ENCODE results near the gene SANBR. TPM values are rescaled to one million over a fixed set of nuclear protein-coding genes. Genes with fewer than 3 reads are reported as not detected.
"Not testable (repeated sequence)": the region's sequence is repeated elsewhere in the genome, so short reads cannot be mapped to it uniquely, and the experiment has no call there.

SANBR gene
- 2.0 and 2.2 TPM in 2 replicates for total RNA-seq

DNA sequence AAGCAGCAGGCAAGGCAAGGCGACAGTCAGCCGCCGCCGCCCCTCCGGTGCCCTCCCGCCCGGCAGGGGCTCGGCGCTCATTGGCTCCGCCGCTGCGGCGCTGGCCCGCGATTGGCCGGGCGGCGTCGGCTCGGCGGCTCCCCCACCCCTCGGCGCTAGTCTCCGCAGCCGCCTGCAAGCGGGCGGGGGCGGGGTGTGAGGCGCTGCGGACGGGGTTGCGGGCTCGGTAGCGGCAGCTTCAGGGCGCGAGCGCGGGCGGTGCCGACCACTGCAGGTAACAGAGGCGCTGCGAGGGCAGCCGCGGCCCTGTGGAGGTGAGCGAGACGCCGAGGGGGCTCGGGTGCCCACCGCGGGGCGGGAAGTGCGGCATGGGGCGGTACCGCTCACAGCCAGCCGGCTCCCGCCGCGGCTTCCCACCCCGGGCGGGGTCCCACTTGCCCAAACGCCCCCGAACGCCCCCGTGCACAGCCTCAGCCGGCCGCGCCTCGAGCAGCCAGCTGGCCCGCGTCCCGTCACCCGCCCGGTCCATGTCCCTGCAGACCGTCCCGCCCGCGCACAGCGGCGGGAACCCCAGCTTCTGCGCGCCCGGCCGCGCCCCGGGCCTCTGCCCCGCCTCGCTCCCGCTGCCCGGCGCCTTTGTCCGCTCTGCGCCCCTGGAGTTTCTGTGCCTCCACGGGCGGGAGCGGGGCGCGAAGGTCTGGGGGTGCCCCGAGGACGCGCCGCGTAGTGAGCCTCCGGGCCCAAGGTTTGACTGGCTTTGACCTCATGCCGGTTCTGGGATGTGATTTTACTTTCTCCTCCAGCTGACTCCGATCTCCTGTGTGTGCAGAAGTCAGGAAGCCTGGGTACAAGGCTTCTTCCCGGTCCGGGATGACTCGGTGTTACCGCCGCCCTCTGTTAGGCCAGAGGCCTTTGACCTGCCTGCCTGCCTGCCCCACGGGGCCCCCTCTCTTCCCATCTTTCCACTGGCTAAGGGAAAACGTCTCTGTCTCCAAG, at the start of gene SANBR:
Gene SANBR, plus strand, starts transcription at position 158 of the 996 bp plus-strand sequence. CDS start 4,480 bp downstream, outside the sequence.
- Mint-ChIP-seq H3K27ac (peak within 1 kb of the TSS; percentile 87), H3K9me3 (no peaks in the 10 kb centered on the region), H3K27me3 (ENCODE audit: insufficient read depth) (peaks cover 5% of the 10 kb centered on the region), H3K36me3 (ENCODE audit: low read depth) (peaks cover 2% of the 10 kb centered on the region), H3K4me1 (ENCODE audit: low read depth) (peaks cover 16% of the 10 kb centered on the region), H3K4me3 (peak within 1 kb of the TSS; percentile 92)
- intact Hi-C loops (cut with micrococcal nuclease), result loop anchor here (1.0 to 5.0 kb wide), 9 partner anchors 49 to 1641 kb away; partner anchors contain the start of genes EHBP1, FAM161A, PAPOLG and PEX13
- DNase-seq (ENCODE audit: low spot score), result peak; percentile 85

- DNase-seq (ENCODE audit: low spot score), result no peak
- Mint-ChIP-seq H3K9me3 (no peaks in the 10 kb centered on the region), H3K27ac (no peak overlapping the region), H3K4me1 (ENCODE audit: low read depth) (peaks cover 37% of the 10 kb centered on the region), H3K27me3 (ENCODE audit: insufficient read depth) (no peaks in the 10 kb centered on the region), H3K4me3 (peak overlapping the region; percentile 97), H3K36me3 (ENCODE audit: low read depth) (peaks cover 4% of the 10 kb centered on the region)
- intact Hi-C loops (cut with micrococcal nuclease), result loop anchor here (1.0 to 5.0 kb wide), 6 partner anchors 117 to 1186 kb away; partner anchors contain the start of genes FAM161A, REL and XPO1
Observed at GRCh38 chr2:61015976-61016375, 49.7 kb upstream of the SANBR start.

- no peak for DNase-seq (ENCODE audit: low spot score)
Observed at GRCh38 chr2:61016392-61017002, 49.2 kb upstream of the SANBR start.

DNA sequence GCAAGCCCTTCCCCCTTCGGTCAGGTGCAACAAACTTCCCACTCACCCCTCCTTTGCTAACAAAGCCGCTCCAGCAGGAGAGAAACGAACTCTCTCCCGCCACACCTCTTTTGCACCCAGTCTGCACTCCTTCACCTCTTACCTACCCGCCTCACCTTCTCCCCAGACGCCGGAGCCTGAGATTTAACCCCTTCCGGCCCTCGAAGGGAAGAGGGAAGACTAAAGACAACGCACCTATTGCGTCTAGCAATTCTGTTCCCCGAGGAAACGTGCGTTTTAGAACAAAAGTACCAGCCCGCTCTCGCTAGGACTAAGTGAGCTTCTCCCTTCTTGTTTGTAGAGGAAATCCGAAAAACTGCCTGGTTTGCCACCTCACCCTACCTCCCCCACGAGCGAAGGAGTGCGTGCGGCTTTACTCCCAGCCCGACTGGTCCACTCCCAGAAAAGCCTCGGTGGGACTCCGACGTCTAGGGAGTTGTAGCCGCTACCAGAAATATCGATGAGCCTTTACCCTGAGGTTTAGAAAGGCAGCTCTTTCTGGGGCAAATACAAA, 48.6 kb upstream of the SANBR start:
- Mint-ChIP-seq H3K27me3 (ENCODE audit: insufficient read depth) (no peaks in the 10 kb centered on the region), H3K4me1 (ENCODE audit: low read depth) (peaks cover 37% of the 10 kb centered on the region), H3K4me3 (peak overlapping the region; percentile 97), H3K36me3 (ENCODE audit: low read depth) (peaks cover 11% of the 10 kb centered on the region), H3K9me3 (no peaks in the 10 kb centered on the region), H3K27ac (peak overlapping the region; percentile 96)
- intact Hi-C loops (cut with micrococcal nuclease), result loop anchor here (1.0 to 5.0 kb wide), 13 partner anchors 40 to 1185 kb away; partner anchors contain the start of genes FAM161A, PAPOLG, SANBR and USP34
- peak; percentile 63 for DNase-seq (ENCODE audit: low spot score)

More at GRCh38 chr2:61016392-61017002, 49.2 kb upstream of the SANBR start:
- Mint-ChIP-seq H3K27ac (peak overlapping the region; percentile 96), H3K27me3 (ENCODE audit: insufficient read depth) (no peaks in the 10 kb centered on the region), H3K4me3 (peak overlapping the region; percentile 97), H3K36me3 (ENCODE audit: low read depth) (peaks cover 5% of the 10 kb centered on the region), H3K4me1 (ENCODE audit: low read depth) (peaks cover 37% of the 10 kb centered on the region), H3K9me3 (no peaks in the 10 kb centered on the region)
- intact Hi-C loops (cut with micrococcal nuclease), result loop anchor here (1.0 to 5.0 kb wide), 14 partner anchors 39 to 1186 kb away; partner anchors contain the start of genes FAM161A, PAPOLG, REL and SANBR

GRCh38 chr2:61017556-61018317, 47.9 kb upstream of the SANBR start, which contains the start of the genes PEX13 and PUS10:
TSS of gene PEX13 (plus strand) at chr2:61017720. CDS start at chr2:61017760, 40 bp downstream.
TSS of gene PUS10 (minus strand) at chr2:61018255. CDS start at chr2:61011890, 6,365 bp downstream.
- H3K9me3 Mint-ChIP-seq, result no peaks in the 10 kb centered on the region
- H3K27me3 Mint-ChIP-seq (ENCODE audit: insufficient read depth), result no peaks in the 10 kb centered on the region
- DNase-seq (ENCODE audit: low spot score), result peak; percentile 63
- H3K36me3 Mint-ChIP-seq (ENCODE audit: low read depth), result peaks cover 14% of the 10 kb centered on the region
- intact Hi-C loops (cut with micrococcal nuclease), result loop anchor here (1.0 to 5.0 kb wide), 14 partner anchors 40 to 1185 kb away; partner anchors contain the start of genes FAM161A, PAPOLG, SANBR and USP34
- H3K4me1 Mint-ChIP-seq (ENCODE audit: low read depth), result peaks cover 36% of the 10 kb centered on the region
- peak within 1 kb of the TSS; percentile 97 for H3K4me3 Mint-ChIP-seq
- peak within 1 kb of the TSS; percentile 96 for H3K27ac Mint-ChIP-seq

- intact Hi-C loops (cut with micrococcal nuclease), result loop anchor here (1.0 to 5.0 kb wide), 4 partner anchors 199 to 1184 kb away; partner anchors contain the start of gene FAM161A
- H3K36me3 Mint-ChIP-seq (ENCODE audit: low read depth), result peaks cover 15% of the 10 kb centered on the region
- no peak for DNase-seq (ENCODE audit: low spot score)
- H3K9me3 Mint-ChIP-seq, result no peaks in the 10 kb centered on the region
- H3K27ac Mint-ChIP-seq, result peak overlapping the region; percentile 96
- H3K4me1 Mint-ChIP-seq (ENCODE audit: low read depth), result peaks cover 30% of the 10 kb centered on the region
- H3K27me3 Mint-ChIP-seq (ENCODE audit: insufficient read depth), result no peaks in the 10 kb centered on the region
- H3K4me3 Mint-ChIP-seq, result peak overlapping the region; percentile 97
Observed at GRCh38 chr2:61018318-61018755, 47.3 kb upstream of the SANBR start.

DNA sequence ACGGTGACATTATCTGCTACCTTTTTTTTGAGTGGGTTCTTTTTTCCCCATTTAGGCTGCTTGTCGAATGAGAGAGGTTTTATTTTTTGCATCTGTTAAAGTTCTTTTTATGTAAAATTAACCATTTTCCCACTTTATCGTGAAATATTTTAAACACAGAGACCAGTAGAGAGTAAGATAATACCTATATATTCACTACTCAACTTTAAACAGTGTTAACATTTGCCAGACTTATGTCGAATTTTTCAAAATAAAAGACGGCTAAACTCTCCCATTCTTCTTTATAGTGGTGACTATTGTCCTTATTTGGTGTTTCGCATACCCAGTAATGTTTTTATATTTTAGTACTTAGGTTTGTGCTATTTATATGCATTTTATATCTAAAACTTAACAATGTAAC, 46.9 kb upstream of the SANBR start:
- Mint-ChIP-seq H3K27ac (no peak overlapping the region), H3K9me3 (no peaks in the 10 kb centered on the region), H3K27me3 (ENCODE audit: insufficient read depth) (no peaks in the 10 kb centered on the region), H3K4me3 (peak overlapping the region; percentile 97), H3K4me1 (ENCODE audit: low read depth) (peaks cover 28% of the 10 kb centered on the region), H3K36me3 (ENCODE audit: low read depth) (peaks cover 19% of the 10 kb centered on the region)
- intact Hi-C loops (cut with micrococcal nuclease), result loop anchor here (1.0 to 5.0 kb wide), 4 partner anchors 199 to 1184 kb away; partner anchors contain the start of gene FAM161A
- DNase-seq (ENCODE audit: low spot score), result no peak

GRCh38 chr2:61021228-61021660, 44.4 kb upstream of the SANBR start:
- Mint-ChIP-seq H3K9me3 (no peaks in the 10 kb centered on the region), H3K4me3 (no peak overlapping the region), H3K27me3 (ENCODE audit: insufficient read depth) (no peaks in the 10 kb centered on the region), H3K36me3 (ENCODE audit: low read depth) (peaks cover 23% of the 10 kb centered on the region), H3K4me1 (ENCODE audit: low read depth) (peaks cover 20% of the 10 kb centered on the region), H3K27ac (no peak overlapping the region)
- no peak for DNase-seq (ENCODE audit: low spot score)
- intact Hi-C loops (cut with micrococcal nuclease), result no loop called here

GRCh38 chr2:61023670-61024069, 42.0 kb upstream of the SANBR start:
- DNase-seq (ENCODE audit: low spot score), result no peak
- Mint-ChIP-seq H3K9me3 (no peaks in the 10 kb centered on the region), H3K36me3 (ENCODE audit: low read depth) (peaks cover 28% of the 10 kb centered on the region), H3K4me1 (ENCODE audit: low read depth) (peaks cover 15% of the 10 kb centered on the region), H3K27me3 (ENCODE audit: insufficient read depth) (no peaks in the 10 kb centered on the region), H3K27ac (no peak overlapping the region), H3K4me3 (no peak overlapping the region)
- intact Hi-C loops (cut with micrococcal nuclease), result no loop called here

GRCh38 chr2:61029533-61029932, 36.1 kb upstream of the SANBR start:
- H3K4me1 Mint-ChIP-seq (ENCODE audit: low read depth), result peaks cover 4% of the 10 kb centered on the region
- intact Hi-C loops (cut with micrococcal nuclease), result no loop called here
- H3K27me3 Mint-ChIP-seq (ENCODE audit: insufficient read depth), result no peaks in the 10 kb centered on the region
- no peak overlapping the region for H3K4me3 Mint-ChIP-seq
- no peaks in the 10 kb centered on the region for H3K9me3 Mint-ChIP-seq
- H3K36me3 Mint-ChIP-seq (ENCODE audit: low read depth), result peaks cover 29% of the 10 kb centered on the region
- H3K27ac Mint-ChIP-seq, result no peak overlapping the region
- DNase-seq (ENCODE audit: low spot score), result no peak

GRCh38 chr2:61034592-61034991, 31.1 kb upstream of the SANBR start:
- intact Hi-C loops (cut with micrococcal nuclease); H3K4me3 Mint-ChIP-seq; DNase-seq (ENCODE audit: low spot score): not testable (repeated sequence)

More at GRCh38 chr2:61034592-61034991, 31.1 kb upstream of the SANBR start:
- peaks cover 19% of the 10 kb centered on the region for H3K9me3 Mint-ChIP-seq
- H3K27me3 Mint-ChIP-seq (ENCODE audit: insufficient read depth); H3K4me1 Mint-ChIP-seq (ENCODE audit: low read depth); H3K27ac Mint-ChIP-seq: not testable (repeated sequence)
- H3K36me3 Mint-ChIP-seq (ENCODE audit: low read depth), result peaks cover 52% of the 10 kb centered on the region
